ENCODE measurements around the gene PRSS16.
A peak's percentile ranks its signal among the peaks of the same experiment; 100 is the strongest.
"Not testable (repeated sequence)": the region's sequence is repeated elsewhere in the genome, so short reads cannot be mapped to it uniquely, and the experiment has no call there.

PRSS16 gene

DNA sequence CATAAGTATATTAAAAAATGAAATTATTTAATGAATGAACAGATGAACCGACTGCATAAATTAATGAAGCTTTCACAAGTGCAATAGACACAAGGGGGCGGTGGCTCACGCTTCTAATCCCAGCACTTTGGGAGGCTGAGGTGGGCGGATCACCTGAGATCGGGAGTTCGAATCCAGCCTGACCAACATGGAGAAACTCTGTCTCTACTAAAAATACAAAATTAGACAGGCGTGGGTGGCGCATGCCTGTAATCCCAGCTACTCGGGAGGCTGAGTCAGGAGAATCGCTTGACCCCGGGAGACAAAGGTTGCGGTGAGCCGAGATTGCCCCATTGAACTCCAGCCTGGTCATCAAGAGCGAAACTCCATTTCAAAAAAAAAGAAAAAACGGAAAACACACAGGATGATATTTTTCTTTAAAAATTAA lies 34.4 kb upstream of the PRSS16 start:
- POLR2A ChIA-PET: not testable (repeated sequence)

DNA sequence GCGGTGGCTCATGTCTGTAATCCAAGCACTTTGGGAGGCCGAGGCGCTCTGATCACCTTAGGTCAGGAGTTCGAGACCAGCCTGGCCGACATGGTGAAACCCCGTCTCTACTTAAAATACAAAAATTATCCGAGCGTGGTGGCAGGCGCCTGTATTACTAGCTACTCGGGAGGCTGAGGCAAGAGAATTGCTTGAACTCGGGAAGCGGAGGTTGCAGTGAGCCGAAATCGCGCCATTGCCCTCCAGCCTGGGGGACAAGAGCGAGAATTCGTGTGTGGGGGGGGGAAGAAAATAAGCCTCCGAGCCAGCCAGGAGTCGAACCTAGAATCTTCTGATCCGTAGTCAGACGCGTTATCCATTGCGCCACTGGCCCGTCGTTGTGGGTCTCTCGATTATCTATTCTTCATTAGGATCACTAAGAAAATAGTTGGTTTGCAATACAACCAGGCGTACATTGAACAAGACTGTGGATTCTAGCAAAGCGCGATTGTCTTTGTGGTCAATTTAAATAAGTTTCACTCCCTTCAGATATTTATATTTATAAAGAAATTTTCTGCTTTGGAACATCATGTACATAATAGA lies 33.9 kb upstream of the PRSS16 start:
- peaks cover 0 to 16% (median 12%) of the 10 kb centered on the region in 5 experiments for H3K9me3 ChIP-seq (ENCODE audit: control extremely low read depth in 1 of 5, control insufficient read depth in 4 of 5, insufficient read depth in 2 of 5, low read depth in 1 of 5, low read length in 4 of 5)
- POLR2A ChIA-PET: no interaction called here

More for the DNA sequence above, 34.4 kb upstream of the PRSS16 start:
- H3K27ac ChIP-seq (ENCODE audit: insufficient read depth in 1 of 2, low read depth in 1 of 2, low read length in 2 of 2, poor library complexity in 1 of 2, severe bottlenecking in 2 of 2); H3K4me3 ChIP-seq (ENCODE audit: control insufficient read depth in 1 of 7, extremely low read depth in 1 of 7, insufficient read depth in 4 of 7, low read depth in 2 of 7, low read length in 6 of 7); H3K4me1 ChIP-seq (ENCODE audit: control extremely low read depth in 1 of 4, control insufficient read depth in 4 of 4, insufficient read depth in 4 of 4, low read length in 3 of 4); DNase-seq; H3K36me3 ChIP-seq (ENCODE audit: control insufficient read depth in 4 of 4, insufficient read depth in 4 of 4, low read length in 3 of 4): not testable (repeated sequence)
- 83% methylated on average over 6 of the region's 15 CpGs for WGBS (ENCODE audit: insufficient coverage)
- CTCF ChIA-PET: interaction anchor here (1.1 kb wide), 1 partner anchor 60 kb away, joined by 3 read pairs; no protein-coding TSS in a partner anchor
- H3K27me3 ChIP-seq (replicated peaks in 2 of 5; ENCODE audit: control insufficient read depth in 4 of 5, insufficient read depth in 5 of 5, low read length in 4 of 5): peaks cover 0 to 82% (median 33%) of the 10 kb centered on the region in 5 experiments
- peaks cover 0 to 12% (median 9%) of the 10 kb centered on the region in 5 experiments for H3K9me3 ChIP-seq (ENCODE audit: control extremely low read depth in 1 of 5, control insufficient read depth in 4 of 5, insufficient read depth in 2 of 5, low read depth in 1 of 5, low read length in 4 of 5)

DNA sequence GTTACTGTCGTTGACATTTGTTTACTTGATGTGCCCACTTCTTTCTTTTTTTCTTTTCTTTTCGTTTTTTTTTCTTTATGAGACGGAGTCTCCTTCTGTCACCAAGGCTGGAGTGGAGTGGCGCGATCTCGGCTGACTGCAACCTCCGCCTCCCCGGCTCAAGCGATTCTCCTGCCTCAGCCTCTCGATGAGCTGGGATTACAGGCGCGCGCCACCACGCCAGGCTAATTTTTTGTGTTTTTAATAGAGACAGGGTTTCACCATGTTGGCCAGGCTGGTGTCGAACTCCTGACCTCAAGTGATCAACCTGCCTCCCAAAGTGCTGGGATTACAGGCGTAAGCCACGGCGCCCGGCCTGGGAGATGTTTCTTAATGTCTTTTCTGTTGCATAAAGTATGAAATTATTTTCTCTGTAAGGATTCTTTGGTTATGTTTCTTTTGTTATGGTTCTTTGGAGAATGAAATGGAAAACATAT lies 33.3 kb upstream of the PRSS16 start:
- H3K4me3 ChIP-seq (ENCODE audit: control insufficient read depth in 1 of 7, extremely low read depth in 1 of 7, insufficient read depth in 4 of 7, low read depth in 2 of 7, low read length in 6 of 7): peak overlapping the region in 1 of 7 experiments; percentile 50
- CTCF ChIA-PET: no interaction called here

More for the DNA sequence above, 33.9 kb upstream of the PRSS16 start:
- DNase-seq: no peak
- H3K36me3 ChIP-seq (ENCODE audit: control insufficient read depth in 4 of 4, insufficient read depth in 4 of 4, low read length in 3 of 4): no peaks in the 10 kb centered on the region
- CTCF ChIA-PET: interaction anchor here (1.1 kb wide), 1 partner anchor 59 kb away, joined by 3 read pairs; no protein-coding TSS in a partner anchor
- peaks cover 0 to 84% (median 37%) of the 10 kb centered on the region in 5 experiments for H3K27me3 ChIP-seq (replicated peaks in 2 of 5; ENCODE audit: control insufficient read depth in 4 of 5, insufficient read depth in 5 of 5, low read length in 4 of 5)
- H3K27ac ChIP-seq (ENCODE audit: insufficient read depth in 1 of 2, low read depth in 1 of 2, low read length in 2 of 2, poor library complexity in 1 of 2, severe bottlenecking in 2 of 2): peak overlapping the region in 1 of 2 experiments; percentile 43
- peaks cover 0 to 4% (median 0%) of the 10 kb centered on the region in 4 experiments for H3K4me1 ChIP-seq (ENCODE audit: control extremely low read depth in 1 of 4, control insufficient read depth in 4 of 4, insufficient read depth in 4 of 4, low read length in 3 of 4)
- WGBS (ENCODE audit: insufficient coverage): 48% methylated on average over 14 of the region's 29 CpGs
- H3K4me3 ChIP-seq (ENCODE audit: control insufficient read depth in 1 of 7, extremely low read depth in 1 of 7, insufficient read depth in 4 of 7, low read depth in 2 of 7, low read length in 6 of 7): peak overlapping the region in 1 of 7 experiments; percentile 50

DNA sequence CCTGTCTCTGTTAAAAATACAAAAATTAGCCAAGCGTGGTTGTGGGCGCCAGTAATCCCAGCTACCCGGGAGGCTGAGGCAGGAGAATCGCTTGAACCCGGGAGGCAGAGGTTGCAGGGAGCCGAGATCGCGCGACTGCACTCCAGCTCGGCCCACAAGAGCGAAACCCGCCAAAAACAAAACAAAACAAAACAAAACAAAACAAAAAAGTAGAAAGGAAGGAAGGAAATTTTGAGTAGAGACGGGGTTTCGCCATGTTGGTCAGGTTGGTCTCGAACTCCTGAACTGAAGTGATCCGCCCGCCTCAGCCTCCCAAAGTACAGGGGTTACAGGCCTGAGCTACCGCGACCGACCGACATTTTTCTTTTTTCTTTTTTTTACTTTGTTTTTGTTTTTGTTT lies 30.6 kb upstream of the PRSS16 start:
- peaks cover 0 to 84% (median 31%) of the 10 kb centered on the region in 5 experiments for H3K27me3 ChIP-seq (replicated peaks in 2 of 5; ENCODE audit: control insufficient read depth in 4 of 5, insufficient read depth in 5 of 5, low read length in 4 of 5)

More for the DNA sequence above, 33.3 kb upstream of the PRSS16 start:
- WGBS (ENCODE audit: insufficient coverage): 57% methylated on average over 15 of the region's 19 CpGs
- POLR2A ChIA-PET: no interaction called here
- Histone ChIP-seq H3K36me3 (ENCODE audit: control insufficient read depth in 4 of 4, insufficient read depth in 4 of 4, low read length in 3 of 4) (no peaks in the 10 kb centered on the region), H3K4me1 (ENCODE audit: control extremely low read depth in 1 of 4, control insufficient read depth in 4 of 4, insufficient read depth in 4 of 4, low read length in 3 of 4) (peaks cover 0 to 4% (median 0%) of the 10 kb centered on the region in 4 experiments), H3K9me3 (ENCODE audit: control extremely low read depth in 1 of 5, control insufficient read depth in 4 of 5, insufficient read depth in 2 of 5, low read depth in 1 of 5, low read length in 4 of 5) (peaks cover 0 to 16% (median 12%) of the 10 kb centered on the region in 5 experiments), H3K27me3 (replicated peaks in 2 of 5; ENCODE audit: control insufficient read depth in 4 of 5, insufficient read depth in 5 of 5, low read length in 4 of 5) (peaks cover 0 to 84% (median 40%) of the 10 kb centered on the region in 5 experiments), H3K27ac (ENCODE audit: insufficient read depth in 1 of 2, low read depth in 1 of 2, low read length in 2 of 2, poor library complexity in 1 of 2, severe bottlenecking in 2 of 2) (peak overlapping the region in 1 of 2 experiments; percentile 43)
- no peak for DNase-seq

DNA sequence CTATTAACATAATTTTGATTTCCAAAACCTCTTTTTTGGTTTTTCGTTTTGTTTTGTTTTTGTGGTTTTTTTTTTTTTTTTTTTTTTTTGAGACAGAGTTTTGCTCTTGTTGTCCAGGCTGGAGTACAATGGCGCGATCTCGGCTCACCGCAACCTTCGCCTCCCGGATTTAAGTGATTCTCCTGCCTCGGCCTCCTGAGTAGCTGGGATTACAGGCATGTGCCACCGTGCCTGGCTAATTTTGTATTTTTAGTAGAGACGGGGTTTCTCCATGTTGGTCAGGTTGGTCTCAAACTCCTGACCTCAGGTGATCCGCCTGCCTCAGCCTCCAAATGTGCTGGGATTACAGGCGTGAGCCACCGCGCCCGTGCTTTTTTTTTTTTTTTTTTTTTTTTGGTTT lies 24.5 kb upstream of the PRSS16 start:
- POLR2A ChIA-PET: interaction anchor here (0.6 kb wide), 1 partner anchor 301 kb away, joined by 6 read pairs; no protein-coding TSS in a partner anchor
- H3K36me3 ChIP-seq (ENCODE audit: control insufficient read depth in 4 of 4, insufficient read depth in 4 of 4, low read length in 3 of 4); DNase-seq; H3K4me1 ChIP-seq (ENCODE audit: control extremely low read depth in 1 of 4, control insufficient read depth in 4 of 4, insufficient read depth in 4 of 4, low read length in 3 of 4); H3K4me3 ChIP-seq (ENCODE audit: control insufficient read depth in 1 of 7, extremely low read depth in 1 of 7, insufficient read depth in 4 of 7, low read depth in 2 of 7, low read length in 6 of 7); H3K9me3 ChIP-seq (ENCODE audit: control extremely low read depth in 1 of 5, control insufficient read depth in 4 of 5, insufficient read depth in 2 of 5, low read depth in 1 of 5, low read length in 4 of 5); H3K27ac ChIP-seq (ENCODE audit: insufficient read depth in 1 of 2, low read depth in 1 of 2, low read length in 2 of 2, poor library complexity in 1 of 2, severe bottlenecking in 2 of 2): not testable (repeated sequence)
- CTCF ChIA-PET: interaction anchor here (0.5 kb wide), 1 partner anchor 9 kb away, joined by 3 read pairs; no protein-coding TSS in a partner anchor
- peaks cover 4 to 74% (median 24%) of the 10 kb centered on the region in 5 experiments for H3K27me3 ChIP-seq (replicated peaks in 2 of 5; ENCODE audit: control insufficient read depth in 4 of 5, insufficient read depth in 5 of 5, low read length in 4 of 5)
- WGBS (ENCODE audit: insufficient coverage): 100% methylated on average over 8 of the region's 15 CpGs

More for the DNA sequence above, 30.6 kb upstream of the PRSS16 start:
- DNase-seq: no peak
- CTCF ChIA-PET: no interaction called here
- POLR2A ChIA-PET: no interaction called here
- no peak overlapping the region for H3K27ac ChIP-seq (ENCODE audit: insufficient read depth in 1 of 2, low read depth in 1 of 2, low read length in 2 of 2, poor library complexity in 1 of 2, severe bottlenecking in 2 of 2)
- H3K9me3 ChIP-seq (ENCODE audit: control extremely low read depth in 1 of 5, control insufficient read depth in 4 of 5, insufficient read depth in 2 of 5, low read depth in 1 of 5, low read length in 4 of 5): peaks cover 0 to 16% (median 12%) of the 10 kb centered on the region in 5 experiments
- peaks cover 0 to 1% (median 0%) of the 10 kb centered on the region in 4 experiments for H3K4me1 ChIP-seq (ENCODE audit: control extremely low read depth in 1 of 4, control insufficient read depth in 4 of 4, insufficient read depth in 4 of 4, low read length in 3 of 4)
- H3K4me3 ChIP-seq (ENCODE audit: control insufficient read depth in 1 of 7, extremely low read depth in 1 of 7, insufficient read depth in 4 of 7, low read depth in 2 of 7, low read length in 6 of 7): no peak overlapping the region
- no peaks in the 10 kb centered on the region for H3K36me3 ChIP-seq (ENCODE audit: control insufficient read depth in 4 of 4, insufficient read depth in 4 of 4, low read length in 3 of 4)
- WGBS (ENCODE audit: insufficient coverage): 100% methylated on average over 4 of the region's 21 CpGs

DNA sequence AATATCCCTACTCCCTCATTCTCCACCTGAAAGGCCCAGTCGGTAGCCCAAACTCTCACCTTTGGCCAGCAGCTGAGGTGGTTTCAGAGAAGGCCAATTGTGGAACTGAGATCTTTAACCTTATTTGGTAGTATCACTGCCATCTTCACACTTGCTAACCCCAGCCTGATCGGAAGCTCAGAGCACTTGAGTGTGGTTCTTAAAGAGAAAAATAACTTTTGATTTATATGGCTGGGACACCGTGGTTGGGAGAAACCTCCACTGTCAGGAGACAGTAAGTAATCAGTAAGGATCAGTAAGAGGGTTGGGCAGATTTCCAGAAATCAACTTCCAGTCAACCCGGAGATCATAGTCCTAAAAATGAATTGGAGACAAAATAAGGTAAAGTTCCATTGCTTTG lies 22.8 kb upstream of the PRSS16 start:
- no peak overlapping the region for H3K27ac ChIP-seq (ENCODE audit: insufficient read depth in 1 of 2, low read depth in 1 of 2, low read length in 2 of 2, poor library complexity in 1 of 2, severe bottlenecking in 2 of 2)
- 50% methylated on average over 2 of the region's 4 CpGs for WGBS (ENCODE audit: insufficient coverage)
- H3K36me3 ChIP-seq (ENCODE audit: control insufficient read depth in 4 of 4, insufficient read depth in 4 of 4, low read length in 3 of 4): no peaks in the 10 kb centered on the region
- H3K27me3 ChIP-seq (replicated peaks in 2 of 5; ENCODE audit: control insufficient read depth in 4 of 5, insufficient read depth in 5 of 5, low read length in 4 of 5): peaks cover 6 to 76% (median 23%) of the 10 kb centered on the region in 5 experiments
- ChIA-PET CTCF (interaction anchor here (1.3 kb wide), 1 partner anchor 28 kb away, joined by 3 read pairs; no protein-coding TSS in a partner anchor), POLR2A (no interaction called here)
- H3K4me3 ChIP-seq (ENCODE audit: control insufficient read depth in 1 of 7, extremely low read depth in 1 of 7, insufficient read depth in 4 of 7, low read depth in 2 of 7, low read length in 6 of 7): no peak overlapping the region
- H3K9me3 ChIP-seq (ENCODE audit: control extremely low read depth in 1 of 5, control insufficient read depth in 4 of 5, insufficient read depth in 2 of 5, low read depth in 1 of 5, low read length in 4 of 5): peaks cover 0 to 6% (median 0%) of the 10 kb centered on the region in 5 experiments
- no peaks in the 10 kb centered on the region for H3K4me1 ChIP-seq (ENCODE audit: control extremely low read depth in 1 of 4, control insufficient read depth in 4 of 4, insufficient read depth in 4 of 4, low read length in 3 of 4)
- no peak for DNase-seq

DNA sequence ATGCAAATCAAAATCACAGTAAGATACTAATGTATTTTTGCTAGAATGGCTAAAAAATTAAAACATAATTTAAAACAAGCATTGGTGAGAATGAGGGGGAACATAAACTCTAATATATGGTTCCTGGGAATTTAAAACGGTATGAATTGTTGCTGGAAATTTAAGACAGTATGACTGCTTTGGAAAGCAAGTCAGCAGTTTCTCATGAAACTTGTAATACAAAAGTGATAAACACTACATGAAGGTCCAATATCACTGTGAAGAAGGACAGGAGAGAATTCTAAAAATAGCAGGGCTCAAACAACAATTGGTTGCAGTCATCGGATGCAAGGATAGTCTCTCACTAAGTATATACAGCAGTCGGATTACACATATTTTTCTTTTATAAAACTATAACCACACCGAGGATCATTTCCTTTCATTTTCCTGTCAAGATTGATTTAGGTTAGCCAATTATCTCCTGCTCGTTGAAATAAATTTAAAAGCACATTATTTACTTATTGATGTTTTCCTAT lies 18.5 kb upstream of the PRSS16 start:
- H3K4me1 ChIP-seq (ENCODE audit: control extremely low read depth in 1 of 4, control insufficient read depth in 4 of 4, insufficient read depth in 4 of 4, low read length in 3 of 4): peaks cover 0 to 2% (median 0%) of the 10 kb centered on the region in 4 experiments
- ChIA-PET POLR2A (no interaction called here), CTCF (no interaction called here)
- peaks cover 0 to 1% (median 0%) of the 10 kb centered on the region in 5 experiments for H3K9me3 ChIP-seq (ENCODE audit: control extremely low read depth in 1 of 5, control insufficient read depth in 4 of 5, insufficient read depth in 2 of 5, low read depth in 1 of 5, low read length in 4 of 5)
- H3K36me3 ChIP-seq (ENCODE audit: control insufficient read depth in 4 of 4, insufficient read depth in 4 of 4, low read length in 3 of 4): no peaks in the 10 kb centered on the region
- no peak overlapping the region for H3K4me3 ChIP-seq (ENCODE audit: control insufficient read depth in 1 of 7, extremely low read depth in 1 of 7, insufficient read depth in 4 of 7, low read depth in 2 of 7, low read length in 6 of 7)
- DNase-seq: no peak
- H3K27me3 ChIP-seq (replicated peaks in 2 of 5; ENCODE audit: control insufficient read depth in 4 of 5, insufficient read depth in 5 of 5, low read length in 4 of 5): peaks cover 8 to 89% (median 36%) of the 10 kb centered on the region in 5 experiments
- WGBS (ENCODE audit: insufficient coverage): 61% methylated on average over 3 of the region's 5 CpGs
- no peak overlapping the region for H3K27ac ChIP-seq (ENCODE audit: insufficient read depth in 1 of 2, low read depth in 1 of 2, low read length in 2 of 2, poor library complexity in 1 of 2, severe bottlenecking in 2 of 2)
